ENCODE data around the gene KCNK3. TPM values are rescaled to one million over a fixed set of nuclear protein-coding genes. Genes with fewer than 3 reads are reported as not detected.

KCNK3 gene
- total RNA-seq, 2 donors from 2014 or later = not detected

GRCh38 chr2:26724784-26725520 is 32.4 kb downstream of the KCNK3 start:
- H3K27ac Mint-ChIP-seq = no peak overlapping the region

GRCh38 chr2:26725521-26725820 is 32.9 kb downstream of the KCNK3 start:
- no peaks in the 10 kb centered on the region for H3K9me3 ChIP-seq (ENCODE audit: control insufficient read depth, low read length, poor library complexity, severe bottlenecking)
- Mint-ChIP-seq H3K27ac (no peak overlapping the region), H3K36me3 (ENCODE audit: low read depth) (no peaks in the 10 kb centered on the region), H3K4me3 (no peak overlapping the region), H3K4me1 (peaks cover 3% of the 10 kb centered on the region), H3K27me3 (peaks cover 27% of the 10 kb centered on the region)
- DNase-seq = no peak
- no peak for ATAC-seq

More at GRCh38 chr2:26724784-26725520, 32.4 kb downstream of the KCNK3 start:
- peaks cover 3% of the 10 kb centered on the region for H3K4me1 Mint-ChIP-seq
- H3K27me3 Mint-ChIP-seq = peaks cover 26% of the 10 kb centered on the region
- DNase-seq (no peak), ATAC-seq (no peak)
- no peaks in the 10 kb centered on the region for H3K9me3 ChIP-seq (ENCODE audit: control insufficient read depth, low read length, poor library complexity, severe bottlenecking)
- H3K36me3 Mint-ChIP-seq (ENCODE audit: low read depth) = no peaks in the 10 kb centered on the region
- no peak overlapping the region for H3K4me3 Mint-ChIP-seq

- DNase-seq = no peak
Measured at GRCh38 chr2:26726228-26726627, 33.7 kb downstream of the KCNK3 start.

GRCh38 chr2:26727641-26728561 is 35.4 kb downstream of the KCNK3 start:
- Mint-ChIP-seq H3K36me3 (ENCODE audit: low read depth) (no peaks in the 10 kb centered on the region), H3K27ac (no peak overlapping the region), H3K4me1 (peaks cover 2% of the 10 kb centered on the region), H3K4me3 (no peak overlapping the region), H3K27me3 (peaks cover 47% of the 10 kb centered on the region)
- no peaks in the 10 kb centered on the region for H3K9me3 ChIP-seq (ENCODE audit: control insufficient read depth, low read length, poor library complexity, severe bottlenecking)
- ATAC-seq = peak; percentile 54
- DNase-seq = no peak

More at GRCh38 chr2:26726228-26726627, 33.7 kb downstream of the KCNK3 start:
- no peaks in the 10 kb centered on the region for H3K36me3 Mint-ChIP-seq (ENCODE audit: low read depth)
- H3K27me3 Mint-ChIP-seq = peaks cover 35% of the 10 kb centered on the region
- no peak overlapping the region for H3K27ac Mint-ChIP-seq
- H3K9me3 ChIP-seq (ENCODE audit: control insufficient read depth, low read length, poor library complexity, severe bottlenecking) = no peaks in the 10 kb centered on the region
- no peak overlapping the region for H3K4me3 Mint-ChIP-seq
- ATAC-seq = no peak
- peaks cover 4% of the 10 kb centered on the region for H3K4me1 Mint-ChIP-seq

- Mint-ChIP-seq H3K4me1 (peaks cover 2% of the 10 kb centered on the region), H3K27ac (no peak overlapping the region), H3K4me3 (no peak overlapping the region), H3K27me3 (peaks cover 53% of the 10 kb centered on the region), H3K36me3 (ENCODE audit: low read depth) (no peaks in the 10 kb centered on the region)
- no peak for ATAC-seq
- H3K9me3 ChIP-seq (ENCODE audit: control insufficient read depth, low read length, poor library complexity, severe bottlenecking) = no peaks in the 10 kb centered on the region
- DNase-seq = no peak
Measured at GRCh38 chr2:26729311-26729710, 36.8 kb downstream of the KCNK3 start.

GRCh38 chr2:26730549-26731344 is 38.2 kb downstream of the KCNK3 start:
- ATAC-seq (no peak), DNase-seq (no peak)
- Mint-ChIP-seq H3K27me3 (peaks cover 49% of the 10 kb centered on the region), H3K4me1 (peaks cover 2% of the 10 kb centered on the region), H3K4me3 (no peak overlapping the region), H3K27ac (no peak overlapping the region), H3K36me3 (ENCODE audit: low read depth) (no peaks in the 10 kb centered on the region)
- no peaks in the 10 kb centered on the region for H3K9me3 ChIP-seq (ENCODE audit: control insufficient read depth, low read length, poor library complexity, severe bottlenecking)

DNA sequence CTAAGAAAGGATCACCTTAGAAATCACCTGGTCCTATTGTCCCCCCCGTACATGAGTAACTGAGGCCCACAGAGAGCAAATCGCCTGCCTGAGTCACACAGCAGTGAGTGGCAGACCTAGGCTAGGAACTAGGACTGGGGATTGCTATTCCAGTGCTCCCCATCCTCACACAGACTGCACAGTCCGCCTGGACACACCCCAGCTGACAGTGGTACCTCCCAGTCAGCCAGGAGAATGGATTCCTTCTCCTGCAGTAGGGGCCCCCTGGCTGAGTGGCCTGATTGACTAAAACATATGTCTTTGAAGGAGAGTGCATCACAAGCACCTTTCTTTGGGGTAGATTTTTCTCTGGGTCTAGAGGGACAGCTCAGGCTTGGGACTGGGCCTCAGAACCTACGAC is 39.2 kb downstream of the KCNK3 start:
- H3K27ac Mint-ChIP-seq = no peak overlapping the region
- ATAC-seq (no peak), DNase-seq (no peak)
- H3K36me3 Mint-ChIP-seq (ENCODE audit: low read depth) = no peaks in the 10 kb centered on the region
- no peak overlapping the region for H3K4me3 Mint-ChIP-seq
- no peaks in the 10 kb centered on the region for H3K9me3 ChIP-seq (ENCODE audit: control insufficient read depth, low read length, poor library complexity, severe bottlenecking)
- peaks cover 44% of the 10 kb centered on the region for H3K27me3 Mint-ChIP-seq
- H3K4me1 Mint-ChIP-seq = peaks cover 2% of the 10 kb centered on the region

GRCh38 chr2:26732446-26732845 is 39.9 kb downstream of the KCNK3 start:
- H3K9me3 ChIP-seq (ENCODE audit: control insufficient read depth, low read length, poor library complexity, severe bottlenecking) = no peaks in the 10 kb centered on the region
- Mint-ChIP-seq H3K36me3 (ENCODE audit: low read depth) (no peaks in the 10 kb centered on the region), H3K4me1 (peaks cover 5% of the 10 kb centered on the region), H3K27me3 (peaks cover 43% of the 10 kb centered on the region), H3K27ac (no peak overlapping the region), H3K4me3 (no peak overlapping the region)
- DNase-seq = no peak
- no peak for ATAC-seq

DNA sequence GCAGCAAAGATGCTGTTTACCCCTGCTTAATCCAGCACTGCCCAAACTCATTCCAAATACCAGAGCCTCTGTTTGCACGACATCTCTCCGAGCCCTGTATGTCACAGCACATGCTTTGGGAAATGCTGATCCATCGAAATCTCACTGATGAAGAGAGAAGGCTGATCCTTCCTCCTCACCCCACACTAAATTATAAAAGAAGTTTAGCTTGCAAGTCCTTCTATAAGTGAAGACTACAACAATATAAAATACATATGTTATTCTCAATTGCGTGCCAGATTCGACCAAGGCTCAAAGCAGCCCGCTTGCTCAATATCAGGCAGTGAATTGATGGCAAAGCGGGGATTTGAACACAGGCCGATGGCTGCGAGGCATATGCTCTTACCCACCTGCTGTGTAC is 40.9 kb downstream of the KCNK3 start:
- Mint-ChIP-seq H3K4me3 (no peak overlapping the region), H3K27me3 (peaks cover 39% of the 10 kb centered on the region), H3K27ac (no peak overlapping the region), H3K4me1 (peaks cover 5% of the 10 kb centered on the region), H3K36me3 (ENCODE audit: low read depth) (no peaks in the 10 kb centered on the region)
- no peaks in the 10 kb centered on the region for H3K9me3 ChIP-seq (ENCODE audit: control insufficient read depth, low read length, poor library complexity, severe bottlenecking)
- DNase-seq (no peak), ATAC-seq (no peak)

- H3K36me3 Mint-ChIP-seq (ENCODE audit: low read depth) = no peaks in the 10 kb centered on the region
- H3K4me3 Mint-ChIP-seq = no peak overlapping the region
- peaks cover 5% of the 10 kb centered on the region for H3K4me1 Mint-ChIP-seq
- no peaks in the 10 kb centered on the region for H3K9me3 ChIP-seq (ENCODE audit: control insufficient read depth, low read length, poor library complexity, severe bottlenecking)
- ATAC-seq = no peak
- DNase-seq = no peak
- H3K27ac Mint-ChIP-seq = no peak overlapping the region
- H3K27me3 Mint-ChIP-seq = peaks cover 39% of the 10 kb centered on the region
Measured at GRCh38 chr2:26735097-26735496, 42.6 kb downstream of the KCNK3 start.

- H3K27ac Mint-ChIP-seq = no peak overlapping the region
- ATAC-seq = no peak
Measured at GRCh38 chr2:26735883-26736588, 43.5 kb downstream of the KCNK3 start.

GRCh38 chr2:26737221-26737620 is 44.7 kb downstream of the KCNK3 start:
- no peaks in the 10 kb centered on the region for H3K36me3 Mint-ChIP-seq (ENCODE audit: low read depth)
- no peaks in the 10 kb centered on the region for H3K9me3 ChIP-seq (ENCODE audit: control insufficient read depth, low read length, poor library complexity, severe bottlenecking)
- DNase-seq (no peak), ATAC-seq (no peak)
- no peak overlapping the region for H3K4me3 Mint-ChIP-seq
- H3K27me3 Mint-ChIP-seq = peaks cover 25% of the 10 kb centered on the region
- H3K4me1 Mint-ChIP-seq = peaks cover 7% of the 10 kb centered on the region
- H3K27ac Mint-ChIP-seq = no peak overlapping the region

More at GRCh38 chr2:26735883-26736588, 43.5 kb downstream of the KCNK3 start:
- no peaks in the 10 kb centered on the region for H3K9me3 ChIP-seq (ENCODE audit: control insufficient read depth, low read length, poor library complexity, severe bottlenecking)
- H3K4me3 Mint-ChIP-seq = no peak overlapping the region
- no peak for DNase-seq
- no peaks in the 10 kb centered on the region for H3K36me3 Mint-ChIP-seq (ENCODE audit: low read depth)
- peaks cover 32% of the 10 kb centered on the region for H3K27me3 Mint-ChIP-seq
- H3K4me1 Mint-ChIP-seq = peaks cover 8% of the 10 kb centered on the region
